HepG2 (cell line): ENCODE measurements around the gene ARHGAP26. TPM values are rescaled to one million over a fixed set of nuclear protein-coding genes. Genes with fewer than 3 reads are reported as not detected.

Source experiments
- ATAC-seq: fragments of 200-7000 bp; cut with Tn5 transposase; 3 replicates; pipeline ENCODE4 v1.9.1; 2020; ENCODE audit warnings: mild to moderate bottlenecking, moderate library complexity
- BruUV-seq: library from RNA; stranded (reverse); fragments of 400-500 nt; replicated peaks from 2 replicates; lab custom pipeline; 2021; lab: Mats Ljungman, UMichigan
- CTCF ChIA-PET: fragments of 300-600 bp; formaldehyde crosslinking; extraction: SDS; loops from one replicate; lab custom pipeline; 2021; ENCODE audit warnings: low total read pairs, inconsistent platforms, low intra/inter-chr PET ratio; lab: Yijun Ruan, JAX
- POLR2A ChIA-PET: fragments of 350-600 bp; sonication (Branson Sonifier 250); formaldehyde crosslinking; loops from one replicate; lab custom pipeline; 2020; ENCODE audit warnings: antibody characterized with exemption, inconsistent platforms; lab: Yijun Ruan, JAX
- DNase-seq: peaks from one replicate; pipeline ENCODE4 v3.0.0-alpha.2; 2015; ENCODE audit warnings: low spot score
- FAIRE-seq: peaks from 3 replicates; lab custom pipeline; 2011; peaks lifted over from hg19 to GRCh38; lab: Jason Lieb, UNC
- H2AFZ ChIP-seq: one replicate; pipeline ENCODE4 v1.6.1; 2011; ENCODE audit warnings: low read length, inconsistent platforms
- H3K27ac ChIP-seq: fragments of 300-600 bp; 3 replicates; pipeline ENCODE4 v1.8.0; 2011; ENCODE audit warnings: mixed run types, mild to moderate bottlenecking, mixed read lengths, low read length, inconsistent platforms; ENCODE audit not compliant: insufficient read depth; ENCODE audit errors: extremely low read length
- H3K27me3 ChIP-seq, 2 experiments: fragments of 200-600 bp in 1 of 2; 2 replicates in 1 of 2; 3 replicates in 1 of 2; pipeline versions ENCODE4 v1.6.0 to v1.8.0; 2011; ENCODE audit warnings: low read length in 2 of 2, mild to moderate bottlenecking in 2 of 2, moderate library complexity in 2 of 2, inconsistent platforms in 1 of 2; ENCODE audit not compliant: insufficient read depth in 2 of 2, control insufficient read depth in 1 of 2
- H3K36me3 ChIP-seq, 2 experiments: fragments of 200-600 bp in 1 of 2; replicated peaks in 1 of 2; 2 replicates in 1 of 2; 3 replicates in 1 of 2; pipeline versions ENCODE4 v1.5.1 to v1.8.0; 2011; ENCODE audit warnings: low read length in 2 of 2, inconsistent platforms in 1 of 2; ENCODE audit not compliant: insufficient read depth in 2 of 2, control insufficient read depth in 1 of 2
- H3K4me1 ChIP-seq: 2 replicates; pipeline ENCODE4 v1.5.1; 2012; ENCODE audit warnings: low read length, inconsistent platforms; ENCODE audit not compliant: insufficient read depth
- H3K4me2 ChIP-seq: 2 replicates; pipeline ENCODE4 v1.6.0; 2011; ENCODE audit warnings: low read depth, low read length, inconsistent platforms
- H3K4me3 ChIP-seq, 3 experiments: fragments of 200-600 bp in 1 of 3; sonication (generic), shearing (Covaris generic) in 1 of 3; replicated peaks in 1 of 3; 2 replicates each; pipeline ENCODE4 v1.5.1; 2011 to 2016; ENCODE audit warnings: low read length in 3 of 3, inconsistent platforms in 2 of 3, low read depth in 2 of 3, mild to moderate bottlenecking in 2 of 3, control low read depth in 1 of 3, mixed read lengths in 1 of 3; ENCODE audit not compliant: insufficient read depth in 1 of 3
- H3K79me2 ChIP-seq: one replicate; pipeline ENCODE4 v1.6.1; 2011; ENCODE audit warnings: low read length, inconsistent platforms; ENCODE audit not compliant: insufficient read depth
- H3K9ac ChIP-seq: 2 replicates; pipeline ENCODE4 v1.6.0; 2011; ENCODE audit warnings: mild to moderate bottlenecking, low read depth, low read length, inconsistent platforms; ENCODE audit not compliant: insufficient read depth
- H3K9me3 ChIP-seq: 2 replicates; pipeline ENCODE4 v1.5.1; 2012; ENCODE audit warnings: mild to moderate bottlenecking, low read length
- H4K20me1 ChIP-seq: 2 replicates; pipeline ENCODE4 v1.6.0; 2011; ENCODE audit warnings: inconsistent platforms, mild to moderate bottlenecking, low read length, moderate library complexity; ENCODE audit not compliant: insufficient read depth
- CREB1 ChIP-seq, 2 experiments: fragments of 450-650 bp in 1 of 2; IDR thresholded peaks; 2 replicates each; pipeline ENCODE4 v1.6.1; 2016 to 2017; ENCODE audit warnings: control low read depth in 1 of 2, mild to moderate bottlenecking in 1 of 2, missing compliant biosample characterization in 1 of 2, missing genetic modification characterization in 1 of 2
- MYPOP ChIP-seq: sonication (generic); formaldehyde crosslinking; IDR thresholded peaks from 2 replicates; pipeline ENCODE4 v1.8.1; 2023; ENCODE audit warnings: mild to moderate bottlenecking, moderate library complexity, missing genetic modification reagents
- NR2F1 ChIP-seq, 2 experiments: fragments of 450-650 bp in 1 of 2; formaldehyde crosslinking in 1 of 2; IDR thresholded peaks; 2 replicates each; pipeline versions ENCODE4 v1.5.0 to v1.6.1; 2016 to 2020; ENCODE audit warnings: mild to moderate bottlenecking in 1 of 2, missing compliant biosample characterization in 1 of 2, missing genetic modification reagents in 1 of 2, moderate library complexity in 1 of 2
- PCBP2 ChIP-seq: fragments of 200-400 bp; formaldehyde crosslinking; optimal IDR thresholded peaks from 2 replicates; pipeline ENCODE3; 2018; ENCODE audit warnings: low read length, low read depth; ENCODE audit not compliant: poor library complexity, severe bottlenecking
- RBM39 ChIP-seq: fragments of 200-400 bp; formaldehyde crosslinking; IDR thresholded peaks from one replicate; pipeline ENCODE4 v1.6.1; 2018; ENCODE audit warnings: antibody characterized with exemption, mild to moderate bottlenecking, low read depth, low read length; ENCODE audit not compliant: poor library complexity, severe bottlenecking
- SKI ChIP-seq: fragments of 450-650 bp; IDR thresholded peaks from one replicate; pipeline ENCODE4 v1.6.1; 2018; ENCODE audit warnings: mild to moderate bottlenecking; ENCODE audit not compliant: partially characterized antibody
- SMAD9 ChIP-seq: sonication (generic); formaldehyde crosslinking; IDR thresholded peaks from 2 replicates; pipeline ENCODE4 v1.5.1; 2020; ENCODE audit warnings: mild to moderate bottlenecking, missing genetic modification reagents
- XRCC5 ChIP-seq: fragments of 200-400 bp; formaldehyde crosslinking; optimal IDR thresholded peaks from 2 replicates; pipeline ENCODE3; 2017; ENCODE audit warnings: mild to moderate bottlenecking, low read length
- ZFP41 ChIP-seq: sonication (generic); formaldehyde crosslinking; IDR thresholded peaks from 2 replicates; pipeline ENCODE4 v1.4.0; 2020; ENCODE audit warnings: mild to moderate bottlenecking, missing genetic modification reagents, borderline replicate concordance
- ZNF329 ChIP-seq: sonication (generic); formaldehyde crosslinking; IDR thresholded peaks from 2 replicates; pipeline ENCODE4 v1.9.0; 2021; ENCODE audit warnings: low read depth, mild to moderate bottlenecking, missing genetic modification reagents
- ZNF564 ChIP-seq: sonication (generic); formaldehyde crosslinking; IDR thresholded peaks from 2 replicates; pipeline ENCODE4 v1.8.1; 2023; ENCODE audit warnings: mild to moderate bottlenecking, missing genetic modification reagents
- WGBS: methylation state at CpG from one replicate; pipeline ENCODE4 v1.1.6; 2017; ENCODE audit warnings: low lambda C conversion rate; 5-methylcytosine and 5-hydroxymethylcytosine counted together
- in situ Hi-C: cut with HindIII; loops from 2 replicates; pipeline ENCODE4 v1.10.0; 2017; ENCODE audit warnings: low pct_unique_long_range_greater_than_20kb; ENCODE audit not compliant: extremely low pct_ligation_motif_present
- intact Hi-C: fragments of 100-400 bp; cut with micrococcal nuclease; formaldehyde crosslinking; loops from one replicate; pipeline ENCODE4 v1.10.0; 2022; ENCODE audit not compliant: unreplicated experiment
- polyA plus RNA-seq, 8 experiments: library from polyadenylated mRNA; depleted of rRNA in 3 of 8; stranded (reverse) in 7 of 8; unstranded in 1 of 8; fragments of >200 nt; fragmentation: Illumina TruSeq in 4 of 8; extraction: Trizol in 4 of 8; gene quantifications; 2 replicates each; pipeline versions ENCODE4 v1.2.1 to v1.2.3, GENCODE V29; 2011 to 2016; ENCODE audit warnings: low read depth in 4 of 8, missing spikeins in 1 of 8, mixed read lengths in 1 of 8; ENCODE audit not compliant: insufficient read depth in 1 of 8
- total RNA-seq, 5 experiments: library from RNA; depleted of rRNA; stranded (reverse); fragments of >200 nt; fragmentation: Illumina TruSeq; extraction: Trizol; gene quantifications; 2 replicates each; pipeline ENCODE4 v1.2.3, GENCODE V29; 2016; ENCODE audit warnings: low read depth in 1 of 5
- TF ChIP-seq, protein P1 (sequence below): sonication (generic); formaldehyde crosslinking; IDR thresholded peaks from 2 replicates; pipeline ENCODE4; 2020; ENCODE audit warnings: missing genetic modification reagents, mild to moderate bottlenecking, borderline replicate concordance

The ARHGAP26 gene
- total and polyA plus RNA-seq, 2 of the 13 experiments (the other 11 are each of a cell fraction or from before 2014, with no cell fraction given), result 9.6 to 18.2 TPM

DNA sequence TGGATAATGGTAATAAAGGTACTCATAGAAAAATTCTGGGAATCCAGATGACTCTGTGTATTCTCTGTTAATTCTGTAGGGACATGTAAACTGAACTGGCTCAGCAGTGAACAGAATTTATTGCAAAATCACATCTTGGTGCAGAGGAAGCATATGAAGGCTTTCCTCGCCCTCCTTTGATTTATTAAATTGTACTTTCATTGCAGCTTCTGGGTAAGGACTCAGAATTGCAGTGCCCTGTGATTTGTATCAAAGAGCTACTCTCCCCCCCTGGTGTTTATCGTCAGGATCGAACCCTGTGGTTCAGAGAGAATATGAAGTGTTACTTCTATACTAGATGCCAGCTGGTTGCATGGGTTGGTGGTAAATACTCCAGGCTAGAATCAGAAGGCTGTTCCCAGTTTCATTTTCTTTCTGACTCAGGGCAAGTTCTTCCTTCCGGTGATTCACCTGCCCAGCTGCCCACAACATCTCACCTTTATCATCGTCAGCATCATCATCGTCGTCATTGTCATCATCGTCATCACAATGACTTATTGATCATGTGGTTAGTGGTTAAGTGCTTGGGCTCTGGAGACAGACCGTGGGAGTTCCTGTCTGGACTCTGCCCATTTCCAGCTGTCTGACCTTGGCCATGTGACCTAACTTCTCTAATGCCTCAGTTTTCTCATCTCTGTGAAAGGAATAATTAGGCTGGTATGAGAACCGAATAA is 238.8 kb downstream of the ARHGAP26 start:
- Histone ChIP-seq H2AFZ (no peak overlapping the region), H3K4me2 (no peak overlapping the region), H4K20me1 (no peaks in the 10 kb centered on the region), H3K9ac (no peak overlapping the region), H3K9me3 (no peaks in the 10 kb centered on the region), H3K27me3 (no peaks in the 10 kb centered on the region), H3K79me2 (no peaks in the 10 kb centered on the region), H3K4me1 (peaks cover 45% of the 10 kb centered on the region), H3K36me3 (peaks cover 0 to under 1% of the 10 kb centered on the region in 2 experiments; a peak in 1 of 5 replicates)
- FAIRE-seq, result no peak
- DNase-seq, result no peak
- in situ Hi-C loops (no loop called here), intact Hi-C loops (no loop called here)
- ChIA-PET POLR2A (no interaction called here), CTCF (no interaction called here)
- 81% methylated on average over 10 of the region's 10 CpGs for WGBS
- no TSS peak for BruUV-seq
- TF ChIP-seq, protein P1, sequence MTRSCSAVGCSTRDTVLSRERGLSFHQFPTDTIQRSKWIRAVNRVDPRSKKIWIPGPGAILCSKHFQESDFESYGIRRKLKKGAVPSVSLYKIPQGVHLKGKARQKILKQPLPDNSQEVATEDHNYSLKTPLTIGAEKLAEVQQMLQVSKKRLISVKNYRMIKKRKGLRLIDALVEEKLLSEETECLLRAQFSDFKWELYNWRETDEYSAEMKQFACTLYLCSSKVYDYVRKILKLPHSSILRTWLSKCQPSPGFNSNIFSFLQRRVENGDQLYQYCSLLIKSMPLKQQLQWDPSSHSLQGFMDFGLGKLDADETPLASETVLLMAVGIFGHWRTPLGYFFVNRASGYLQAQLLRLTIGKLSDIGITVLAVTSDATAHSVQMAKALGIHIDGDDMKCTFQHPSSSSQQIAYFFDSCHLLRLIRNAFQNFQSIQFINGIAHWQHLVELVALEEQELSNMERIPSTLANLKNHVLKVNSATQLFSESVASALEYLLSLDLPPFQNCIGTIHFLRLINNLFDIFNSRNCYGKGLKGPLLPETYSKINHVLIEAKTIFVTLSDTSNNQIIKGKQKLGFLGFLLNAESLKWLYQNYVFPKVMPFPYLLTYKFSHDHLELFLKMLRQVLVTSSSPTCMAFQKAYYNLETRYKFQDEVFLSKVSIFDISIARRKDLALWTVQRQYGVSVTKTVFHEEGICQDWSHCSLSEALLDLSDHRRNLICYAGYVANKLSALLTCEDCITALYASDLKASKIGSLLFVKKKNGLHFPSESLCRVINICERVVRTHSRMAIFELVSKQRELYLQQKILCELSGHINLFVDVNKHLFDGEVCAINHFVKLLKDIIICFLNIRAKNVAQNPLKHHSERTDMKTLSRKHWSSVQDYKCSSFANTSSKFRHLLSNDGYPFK (CRISPR knock-in tag), result no peak
- TF ChIP-seq CREB1 (IDR thresholded peaks at IDR 0.05) (peak; percentile 59), CREB1 (CRISPR knock-in tag; IDR thresholded peaks at IDR 0.05) (no peak)
- TF ChIP-seq, all 625 proteins: peak for 1
- H3K4me3 ChIP-seq, result no peak overlapping the region
- no peak overlapping the region for H3K27ac ChIP-seq
- ATAC-seq, result no peak

DNA sequence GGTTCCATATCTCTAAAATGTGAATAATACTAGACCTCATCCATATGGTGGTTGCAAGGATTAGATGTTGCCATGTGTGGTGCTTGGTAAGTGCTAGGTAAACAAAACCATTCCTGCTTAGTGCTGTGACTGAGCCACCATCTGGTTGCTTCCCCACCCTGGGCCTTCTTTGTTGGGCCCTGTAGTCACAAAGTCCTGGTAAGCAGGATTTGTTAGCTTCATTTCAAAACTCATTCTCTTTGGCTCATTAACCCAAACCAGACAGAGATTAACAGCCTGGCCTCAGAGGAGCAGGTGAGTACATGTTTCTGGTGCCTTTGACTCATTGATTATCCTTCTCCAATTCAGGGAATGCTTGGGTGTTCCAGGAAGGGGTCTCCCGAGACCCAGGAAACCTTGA is 240.2 kb downstream of the ARHGAP26 start:
- intact Hi-C loops, result loop anchor here (2.0 to 5.0 kb wide), 2 partner anchors 88 to 817 kb away; no protein-coding TSS in a partner anchor
- Histone ChIP-seq H3K4me3 (no peak overlapping the region), H3K9me3 (no peaks in the 10 kb centered on the region), H3K79me2 (no peaks in the 10 kb centered on the region), H4K20me1 (no peaks in the 10 kb centered on the region), H2AFZ (no peak overlapping the region), H3K36me3 (peaks cover 0 to 2% of the 10 kb centered on the region in 2 experiments; a peak in 1 of 5 replicates), H3K9ac (no peak overlapping the region), H3K27ac (no peak overlapping the region), H3K4me2 (no peak overlapping the region), H3K4me1 (peaks cover 45% of the 10 kb centered on the region), H3K27me3 (no peaks in the 10 kb centered on the region)
- CTCF ChIA-PET, result no interaction called here
- no peak for DNase-seq
- no peak for ATAC-seq
- in situ Hi-C loops, result no loop called here
- BruUV-seq, result no TSS peak
- no peak for FAIRE-seq
- POLR2A ChIA-PET, result no interaction called here
- WGBS, result 100% methylated on average over 1 of the region's 1 CpG
- TF ChIP-seq PCBP2 (no peak), SMAD9 (no peak), ZNF564 (CRISPR knock-in tag) (no peak), ZFP41 (CRISPR knock-in tag) (no peak), XRCC5 (no peak), RBM39 (no peak), SKI (no peak), ZNF329 (CRISPR knock-in tag) (no peak), NR2F1 (CRISPR knock-in tag; IDR thresholded peaks at IDR 0.05) (no peak), MYPOP (CRISPR knock-in tag) (no peak)
